ENCODE results near the gene ASNS. TPM values are rescaled to one million over a fixed set of nuclear protein-coding genes. Genes with fewer than 3 reads are reported as not detected.

ASNS gene
- total RNA-seq, 1 donor from 2014 or later = 43.8 TPM

DNA sequence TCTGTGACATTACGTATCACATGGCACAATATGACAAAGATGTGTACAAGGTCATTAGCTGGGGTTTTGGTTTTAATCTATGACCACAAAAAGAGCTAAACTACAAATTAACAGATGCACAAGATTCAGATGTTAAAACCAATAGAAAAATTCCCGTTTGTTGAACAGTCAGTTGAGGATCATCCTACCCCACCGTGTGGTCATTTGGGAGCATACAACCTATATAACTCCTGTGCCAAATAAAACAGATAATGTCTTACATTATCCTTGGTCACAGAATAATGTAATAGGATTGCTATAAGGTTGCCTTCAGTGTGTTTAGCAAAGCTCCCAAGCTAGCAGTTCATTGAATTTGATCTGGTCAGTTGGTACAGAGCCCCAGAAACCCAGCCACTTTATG lies 28.2 kb downstream of the ASNS start:
- intact Hi-C loops (cut with micrococcal nuclease) = loop anchor here (2.0 kb wide), 1 partner anchor 739 kb away; no protein-coding TSS in a partner anchor

DNA sequence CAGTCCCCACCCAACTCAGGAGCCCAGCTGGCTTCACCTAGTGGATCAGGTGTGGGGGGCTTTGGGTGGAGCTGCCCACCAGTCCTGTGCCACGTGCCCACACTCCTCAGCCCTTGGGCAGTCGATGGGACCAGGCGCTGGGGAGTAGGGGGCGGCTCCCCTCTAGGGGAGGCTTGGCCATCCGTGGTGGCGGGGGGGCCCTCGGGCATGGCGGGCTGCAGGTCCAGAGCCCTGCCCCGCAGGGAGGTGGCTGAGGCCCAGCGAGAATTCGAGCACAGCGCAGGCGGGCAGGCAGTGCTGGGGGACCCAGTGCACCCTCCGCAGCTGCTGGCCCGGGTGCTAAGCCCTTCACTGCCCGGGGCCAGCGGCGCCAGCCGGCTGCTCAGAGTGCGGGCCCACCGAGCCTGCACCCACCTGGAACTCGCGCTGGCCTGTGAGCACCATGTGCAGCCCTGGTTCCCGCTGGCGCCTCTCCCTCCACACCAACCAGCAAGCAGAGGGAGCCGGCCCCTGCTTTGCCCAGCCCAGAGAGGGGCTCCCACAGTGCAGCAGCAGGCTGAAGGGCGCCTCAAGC lies 29.3 kb downstream of the ASNS start:
- intact Hi-C loops (cut with micrococcal nuclease) = no loop called here

DNA sequence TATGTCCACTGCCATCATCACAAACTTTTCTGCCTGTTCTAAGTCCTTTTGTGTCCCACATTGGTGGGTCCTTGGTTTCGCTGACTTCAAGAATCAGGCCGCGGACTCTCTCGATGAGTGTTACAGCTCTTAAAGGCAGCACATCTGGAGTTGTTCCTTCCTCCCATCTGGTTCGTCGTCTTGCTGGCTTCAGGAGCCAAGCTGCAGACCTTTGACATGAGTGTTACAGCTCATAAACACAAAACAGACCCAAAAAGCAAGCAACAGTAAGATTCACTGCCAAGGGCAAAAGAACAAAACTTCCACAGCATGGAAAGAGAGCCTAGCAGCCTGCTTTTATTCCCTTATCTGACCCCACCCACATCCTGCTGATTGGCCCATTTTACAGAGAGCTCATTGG lies 30.2 kb downstream of the ASNS start:
- intact Hi-C loops (cut with micrococcal nuclease) = no loop called here

DNA sequence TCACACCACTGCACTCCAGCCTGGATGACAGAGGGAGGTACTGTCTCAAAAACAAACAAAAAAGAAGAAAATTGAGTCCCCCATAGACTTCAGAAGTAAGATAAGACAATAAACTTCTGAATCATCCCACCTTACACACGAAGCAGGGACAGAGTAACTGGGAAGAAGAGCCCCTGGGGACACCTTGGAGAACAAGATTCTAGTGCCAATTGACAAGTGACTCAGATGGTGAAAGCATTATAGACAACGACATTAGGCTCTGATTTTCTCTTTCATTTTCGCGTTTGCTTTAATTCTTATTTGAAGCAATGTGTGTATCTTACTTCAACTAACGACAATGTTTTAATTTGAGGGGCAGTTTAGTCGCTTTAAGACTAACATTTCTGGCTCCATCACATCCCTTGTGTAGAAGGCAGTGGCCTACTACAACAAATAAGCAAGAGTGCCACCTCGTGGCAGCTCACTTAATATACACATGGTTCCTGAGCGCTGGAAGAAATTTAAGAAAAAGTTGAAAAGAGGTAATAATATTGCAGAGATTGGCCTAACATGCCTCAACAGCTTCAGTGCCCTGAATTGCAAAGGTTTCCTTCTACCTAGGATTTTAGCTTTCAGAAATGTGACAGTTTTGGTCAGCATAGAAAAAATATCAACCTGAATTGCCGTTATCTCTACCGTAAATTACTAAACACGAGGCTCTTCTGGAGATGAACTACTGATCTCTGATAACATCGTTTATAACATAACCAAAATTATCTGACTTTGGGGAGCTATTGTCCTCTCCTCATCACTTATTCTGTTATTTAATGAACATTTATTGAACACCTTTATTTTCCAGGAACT lies 36.7 kb downstream of the ASNS start:
- intact Hi-C loops (cut with micrococcal nuclease) = loop anchor here (1.0 to 2.0 kb wide), 6 partner anchors 177 to 1919 kb away; no protein-coding TSS in a partner anchor

DNA sequence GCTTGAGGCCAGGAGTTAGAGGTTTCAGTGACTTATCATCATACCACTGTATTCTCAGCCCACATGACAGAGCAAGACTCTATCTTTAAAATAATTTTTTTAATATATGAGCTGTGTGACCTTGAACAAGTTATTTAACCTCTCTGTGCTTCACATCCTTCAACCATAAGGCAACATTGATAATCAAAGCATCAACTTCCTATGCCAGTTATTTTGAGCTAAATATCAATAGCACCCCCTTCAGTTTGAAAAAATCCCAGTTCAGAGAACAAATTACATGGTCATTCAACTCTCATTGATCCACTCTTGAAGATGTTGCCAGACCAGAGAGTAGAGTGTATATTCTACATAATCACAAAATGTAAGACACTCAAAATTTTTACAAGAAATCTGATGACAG lies 53.0 kb downstream of the ASNS start:
- intact Hi-C loops (cut with micrococcal nuclease) = no loop called here

DNA sequence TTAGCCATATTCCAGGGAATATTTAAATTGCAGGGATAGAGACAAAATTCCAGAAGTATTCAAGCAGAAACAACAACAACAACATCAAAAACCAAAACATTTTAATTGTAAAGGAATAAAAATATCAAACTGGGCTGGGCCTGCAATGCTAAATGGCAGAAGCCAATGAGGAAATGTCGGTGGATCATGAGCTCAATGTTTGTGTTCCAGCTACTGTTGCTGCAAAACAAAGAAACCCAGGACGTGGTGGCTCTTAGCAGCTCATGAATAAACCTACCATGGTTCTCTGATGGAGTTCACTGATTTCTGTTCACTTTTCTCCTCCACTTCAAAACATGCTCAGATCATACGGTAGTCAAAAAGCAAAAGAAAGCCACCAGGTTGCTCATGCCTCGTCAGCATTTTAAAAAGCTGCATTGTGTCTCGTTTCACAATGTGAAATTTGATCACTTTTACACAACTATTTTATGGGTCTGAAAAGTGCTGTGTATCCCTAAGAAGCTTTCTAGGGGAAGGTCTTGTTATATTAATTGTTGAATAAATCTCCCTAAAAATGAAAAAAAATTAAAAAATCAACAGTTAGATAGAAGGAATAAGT lies 54.0 kb downstream of the ASNS start:
- intact Hi-C loops (cut with micrococcal nuclease) = no loop called here

Other genes with a start within 250 kb of the ASNS start
- gene TAC1, start 140.3 kb downstream of the ASNS start, total RNA-seq = not detected in 2 replicates
- not detected in 2 replicates for gene OCM2, start 117.8 kb upstream of the ASNS start, total RNA-seq
- 12.7 and 15.9 TPM in 2 replicates for gene LMTK2, start 234.5 kb upstream of the ASNS start, total RNA-seq

Measured in T-helper 1 cell treated with Interleukin-12 subunit alpha and Interleukin-12 subunit beta and Interleukin-4 antibody, amounts not matched to agents 30 ng/mL and 1 ng/mL, for 36 hours (primary cell).